Activated B cell treated with CpG ODN at 0.5 μM for 24 hours (primary cell): ENCODE results near the gene NT5C2. TPM values are rescaled to one million over a fixed set of nuclear protein-coding genes. Genes with fewer than 3 reads are reported as not detected.
"Not testable (repeated sequence)": the region's sequence is repeated elsewhere in the genome, so short reads cannot be mapped to it uniquely, and the experiment has no call there.

ENCODE experiments used
- ATAC-seq: fragments of 200-7000 bp; cut with Tn5 transposase; one replicate; pipeline ENCODE4 v1.10.0; 2021; ENCODE audit warnings: low read depth, mild to moderate bottlenecking, moderate library complexity
- CTCF ChIA-PET: fragments of 350-600 bp; sonication (Branson Sonifier 250); formaldehyde crosslinking; loops from one replicate; lab custom pipeline; 2021; ENCODE audit warnings: antibody characterized with exemption; lab: Charles Lee
- POLR2A ChIA-PET: fragments of 350-600 bp; sonication (Branson Sonifier 250); formaldehyde crosslinking; loops from one replicate; lab custom pipeline; 2021; ENCODE audit warnings: antibody characterized with exemption; lab: Charles Lee
- DNase-seq: peaks from one replicate; pipeline ENCODE4 v3.0.0; 2022
- H3K27ac Mint-ChIP-seq: one replicate; pipeline ENCODE4 v1.8.0; 2020; ENCODE audit warnings: mixed read lengths
- H3K27me3 Mint-ChIP-seq: one replicate; pipeline ENCODE4 v1.8.0; 2021; ENCODE audit warnings: mixed read lengths
- H3K36me3 Mint-ChIP-seq: one replicate; pipeline ENCODE4 v1.8.0; 2021; ENCODE audit warnings: low read depth, mixed read lengths
- H3K4me1 Mint-ChIP-seq: one replicate; pipeline ENCODE4 v1.8.0; 2021; ENCODE audit warnings: mixed read lengths
- H3K4me3 Mint-ChIP-seq: one replicate; pipeline ENCODE4 v1.8.0; 2020; ENCODE audit warnings: mild to moderate bottlenecking, mixed read lengths
- H3K9me3 Mint-ChIP-seq: one replicate; pipeline ENCODE4 v1.8.0; 2020; ENCODE audit warnings: mixed read lengths
- intact Hi-C: fragments of 100-400 bp; cut with micrococcal nuclease; formaldehyde crosslinking; loops from one replicate; pipeline ENCODE4 v1.15.1; 2024
- total RNA-seq: library from RNA; stranded (reverse); gene quantifications from 2 replicates; pipeline ENCODE4 v1.2.3, GENCODE V29; 2022
- TF ChIP-seq, protein P1 (sequence below): fragments of 200-600 bp; IDR thresholded peaks from one replicate; pipeline ENCODE4 v1.8.0; 2022; ENCODE audit warnings: antibody characterized with exemption, mild to moderate bottlenecking

NT5C2 gene
- total RNA-seq, 1 donor from 2014 or later, result 60.4 TPM

DNA sequence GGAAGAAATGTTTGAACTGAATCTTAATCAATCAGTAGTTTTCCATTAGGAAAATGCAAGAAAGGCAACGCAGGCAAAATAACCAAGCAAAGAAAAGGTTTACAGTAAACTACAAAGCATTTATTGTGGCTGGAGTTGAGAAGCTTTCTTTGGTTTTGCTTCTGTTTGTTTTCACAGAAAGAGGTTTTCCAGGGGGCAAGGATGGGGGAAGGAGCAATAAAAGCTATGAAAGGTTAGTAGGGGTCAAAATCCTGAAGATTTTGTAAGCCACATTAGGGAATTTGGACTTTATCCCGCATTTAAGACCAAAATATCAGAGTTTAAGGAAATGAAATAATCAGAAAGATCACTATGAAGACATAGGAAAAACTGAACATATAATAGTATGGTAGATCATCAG, 51.1 kb downstream of the NT5C2 start:
- DNase-seq, result no peak
- no peak overlapping the region for H3K27ac Mint-ChIP-seq
- CTCF ChIA-PET, result no interaction called here
- H3K27me3 Mint-ChIP-seq, result no peaks in the 10 kb centered on the region
- ATAC-seq, result no peak
- TF ChIP-seq, protein P1, sequence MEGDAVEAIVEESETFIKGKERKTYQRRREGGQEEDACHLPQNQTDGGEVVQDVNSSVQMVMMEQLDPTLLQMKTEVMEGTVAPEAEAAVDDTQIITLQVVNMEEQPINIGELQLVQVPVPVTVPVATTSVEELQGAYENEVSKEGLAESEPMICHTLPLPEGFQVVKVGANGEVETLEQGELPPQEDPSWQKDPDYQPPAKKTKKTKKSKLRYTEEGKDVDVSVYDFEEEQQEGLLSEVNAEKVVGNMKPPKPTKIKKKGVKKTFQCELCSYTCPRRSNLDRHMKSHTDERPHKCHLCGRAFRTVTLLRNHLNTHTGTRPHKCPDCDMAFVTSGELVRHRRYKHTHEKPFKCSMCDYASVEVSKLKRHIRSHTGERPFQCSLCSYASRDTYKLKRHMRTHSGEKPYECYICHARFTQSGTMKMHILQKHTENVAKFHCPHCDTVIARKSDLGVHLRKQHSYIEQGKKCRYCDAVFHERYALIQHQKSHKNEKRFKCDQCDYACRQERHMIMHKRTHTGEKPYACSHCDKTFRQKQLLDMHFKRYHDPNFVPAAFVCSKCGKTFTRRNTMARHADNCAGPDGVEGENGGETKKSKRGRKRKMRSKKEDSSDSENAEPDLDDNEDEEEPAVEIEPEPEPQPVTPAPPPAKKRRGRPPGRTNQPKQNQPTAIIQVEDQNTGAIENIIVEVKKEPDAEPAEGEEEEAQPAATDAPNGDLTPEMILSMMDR, result no peak
- H3K36me3 Mint-ChIP-seq, result peaks cover 50% of the 10 kb centered on the region
- H3K4me1 Mint-ChIP-seq, result no peaks in the 10 kb centered on the region
- H3K4me3 Mint-ChIP-seq, result no peak overlapping the region
- POLR2A ChIA-PET, result no interaction called here
- intact Hi-C loops, result no loop called here
- H3K9me3 Mint-ChIP-seq, result no peaks in the 10 kb centered on the region

DNA sequence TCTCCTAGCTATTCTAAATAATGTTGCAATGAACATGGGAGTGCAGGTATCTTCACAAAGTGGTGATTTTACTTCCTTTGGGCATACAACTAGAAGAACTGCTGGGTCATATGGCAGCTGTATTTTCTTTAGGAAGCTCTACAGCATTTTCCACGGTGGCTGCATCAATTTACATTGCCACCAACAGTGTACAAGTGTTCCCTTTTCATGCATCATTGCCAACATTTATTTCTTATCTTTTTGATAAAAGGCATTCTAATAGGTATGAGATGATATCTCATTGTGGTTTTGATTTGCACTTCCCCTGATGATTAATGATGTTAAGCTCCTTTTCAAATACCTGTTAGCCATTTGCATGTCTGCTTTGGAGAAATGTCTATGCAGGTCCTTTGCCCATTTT, 52.6 kb downstream of the NT5C2 start:
- Mint-ChIP-seq H3K36me3 (peaks cover 50% of the 10 kb centered on the region), H3K4me1 (peaks cover 5% of the 10 kb centered on the region), H3K27me3 (no peaks in the 10 kb centered on the region), H3K9me3 (no peaks in the 10 kb centered on the region), H3K27ac (no peak overlapping the region), H3K4me3 (no peak overlapping the region)
- CTCF ChIA-PET, result no interaction called here
- POLR2A ChIA-PET, result interaction anchor here (0.6 to 1.4 kb wide), 2 partner anchors 51 to 52 kb away, joined by 3 to 5 read pairs; partner anchors contain the start of gene NT5C2
- TF ChIP-seq, protein P1, result no peak
- intact Hi-C loops, result no loop called here
- DNase-seq (no peak), ATAC-seq (no peak)

DNA sequence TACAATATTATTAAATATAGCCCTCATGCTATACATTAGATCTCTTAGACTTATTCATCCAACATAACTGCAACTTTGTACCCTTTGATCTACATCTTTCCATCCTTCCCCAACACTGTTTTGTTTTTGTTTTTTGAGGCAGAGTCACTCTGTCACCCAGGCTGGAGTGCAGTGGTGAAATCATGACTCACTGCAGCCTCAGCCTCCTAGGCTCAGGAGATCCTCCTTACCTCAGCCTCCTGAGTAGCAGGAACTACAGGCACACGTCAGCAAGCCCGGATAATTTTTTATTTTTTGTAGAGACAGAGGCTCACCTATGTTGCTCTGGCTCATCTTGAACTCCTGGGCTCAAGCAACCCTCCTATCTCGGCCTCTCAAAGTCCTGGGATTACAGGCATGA, 53.3 kb downstream of the NT5C2 start:
- CTCF ChIA-PET, result no interaction called here

DNA sequence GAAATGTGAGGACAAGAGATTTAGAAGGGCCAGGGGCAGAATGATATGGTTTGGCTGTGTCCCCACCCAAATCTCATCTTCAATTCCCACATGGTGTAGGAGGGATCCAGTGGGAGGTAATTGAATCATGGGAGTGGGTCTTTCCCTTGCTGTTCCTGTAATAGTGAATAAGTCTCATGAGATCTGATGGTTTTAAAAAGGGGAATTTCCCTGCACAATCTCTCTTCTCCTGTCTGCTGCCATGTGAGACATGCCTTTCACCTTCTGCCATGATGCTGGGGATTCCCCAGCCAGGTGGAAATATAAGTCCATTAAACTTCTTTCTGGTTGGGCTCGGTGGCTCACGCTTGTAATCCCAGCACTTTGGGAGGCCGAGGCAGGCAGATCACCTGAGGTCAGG, 57.9 kb downstream of the NT5C2 start:
- H3K36me3 Mint-ChIP-seq, result peaks cover 68% of the 10 kb centered on the region
- DNase-seq, H3K9me3 Mint-ChIP-seq, CTCF ChIA-PET, H3K27me3 Mint-ChIP-seq, H3K4me3 Mint-ChIP-seq: not testable (repeated sequence)
- POLR2A ChIA-PET, result interaction anchor here (1.7 kb wide), 1 partner anchor 58 kb away, joined by 5 read pairs; the partner anchor contains the start of gene NT5C2
- peaks cover 28% of the 10 kb centered on the region for H3K4me1 Mint-ChIP-seq
- peak; percentile 79 for ATAC-seq
- peak overlapping the region; percentile 78 for H3K27ac Mint-ChIP-seq
- intact Hi-C loops, result loop anchor here (2.0 to 10.0 kb wide), 2 partner anchors 58 to 110 kb away; partner anchors contain the start of genes NT5C2 and RPEL1

More for the DNA sequence above, 53.3 kb downstream of the NT5C2 start:
- TF ChIP-seq, protein P1, result no peak
- Mint-ChIP-seq H3K9me3 (no peaks in the 10 kb centered on the region), H3K4me3 (no peak overlapping the region), H3K27me3 (no peaks in the 10 kb centered on the region), H3K27ac (no peak overlapping the region), H3K4me1 (peaks cover 11% of the 10 kb centered on the region), H3K36me3 (peaks cover 52% of the 10 kb centered on the region)
- DNase-seq (no peak), ATAC-seq (no peak)
- intact Hi-C loops, result loop anchor here (10.0 kb wide), 1 partner anchor 105 kb away; the partner anchor contains the start of gene RPEL1
- POLR2A ChIA-PET, result no interaction called here

DNA sequence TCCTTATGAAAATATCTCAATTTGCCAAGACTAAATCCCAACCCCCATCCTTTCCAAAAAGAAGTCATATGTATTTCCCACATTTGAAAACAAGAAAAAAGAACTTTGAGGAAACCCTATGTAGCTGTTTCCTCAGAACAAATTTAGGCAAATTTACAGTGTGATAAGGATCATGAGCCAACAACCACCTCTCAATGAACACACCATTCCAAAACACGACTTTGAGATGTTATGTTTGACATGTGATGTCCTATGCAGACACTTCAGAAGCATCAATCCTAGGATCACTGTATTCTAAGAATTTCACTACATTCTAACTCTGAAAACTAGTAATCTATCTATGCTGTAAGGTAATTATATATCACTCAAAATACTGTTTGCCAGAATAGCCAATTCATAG, 62.2 kb downstream of the NT5C2 start:
- Mint-ChIP-seq H3K4me1 (peaks cover 33% of the 10 kb centered on the region), H3K36me3 (peaks cover 51% of the 10 kb centered on the region), H3K27me3 (no peaks in the 10 kb centered on the region), H3K9me3 (no peaks in the 10 kb centered on the region), H3K4me3 (no peak overlapping the region), H3K27ac (no peak overlapping the region)
- CTCF ChIA-PET, result no interaction called here
- ATAC-seq (no peak), DNase-seq (no peak)
- POLR2A ChIA-PET, result no interaction called here
- intact Hi-C loops, result loop anchor here (10.0 kb wide), 1 partner anchor 114 kb away; the partner anchor contains the start of gene RPEL1
- TF ChIP-seq, protein P1, result no peak

DNA sequence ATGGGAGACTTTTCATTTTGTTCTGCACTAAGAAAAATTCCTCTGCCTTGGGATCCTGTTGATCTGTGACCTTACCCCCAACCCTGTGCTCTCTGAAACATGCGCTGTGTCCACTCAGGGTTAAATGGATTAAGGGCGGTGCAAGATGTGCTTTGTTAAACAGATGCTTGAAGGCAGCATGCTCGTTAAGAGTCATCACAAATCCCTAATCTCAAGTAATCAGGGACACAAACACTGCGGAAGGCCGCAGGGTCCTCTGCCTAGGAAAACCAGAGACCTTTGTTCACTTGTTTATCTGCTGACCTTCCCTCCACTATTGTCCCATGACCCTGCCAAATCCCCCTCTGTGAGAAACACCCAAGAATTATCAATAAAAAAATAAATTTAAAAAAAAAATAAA, 62.9 kb downstream of the NT5C2 start:
- CTCF ChIA-PET, ATAC-seq, POLR2A ChIA-PET, DNase-seq, H3K27me3 Mint-ChIP-seq, H3K9me3 Mint-ChIP-seq, H3K27ac Mint-ChIP-seq, H3K4me3 Mint-ChIP-seq: not testable (repeated sequence)
- Mint-ChIP-seq H3K4me1 (peaks cover 34% of the 10 kb centered on the region), H3K36me3 (peaks cover 51% of the 10 kb centered on the region)
- intact Hi-C loops, result loop anchor here (10.0 kb wide), 1 partner anchor 115 kb away; the partner anchor contains the start of gene RPEL1
